Ishikawa (cell line): ENCODE measurements around the gene EXOC4.

Source experiments
- CREB1 ChIP-seq: IDR thresholded peaks from 2 replicates; pipeline ENCODE4 v1.6.1; 2012; ENCODE audit warnings: low read depth
- FOXM1 ChIP-seq: IDR thresholded peaks from 2 replicates; pipeline ENCODE4 v1.6.1; 2012; ENCODE audit warnings: low read depth, borderline replicate concordance
- MAX ChIP-seq: IDR thresholded peaks from 2 replicates; pipeline ENCODE4 v1.6.1; 2012
- NFIC ChIP-seq: IDR thresholded peaks from 2 replicates; pipeline ENCODE4 v1.6.1; 2012
- RAD21 ChIP-seq: IDR thresholded peaks from 2 replicates; pipeline ENCODE4 v1.6.1; 2012; ENCODE audit warnings: low read depth
- TAF1 ChIP-seq: IDR thresholded peaks from 2 replicates; pipeline ENCODE4 v1.6.1; 2012; ENCODE audit warnings: low read depth, mild to moderate bottlenecking
- TEAD4 ChIP-seq: IDR thresholded peaks from 2 replicates; pipeline ENCODE4 v1.6.1; 2012
- ZBTB7A ChIP-seq: IDR thresholded peaks from 2 replicates; pipeline ENCODE4 v1.6.1; 2012; ENCODE audit warnings: low read depth

- TF ChIP-seq RAD21 = no peak
- no peak for TF ChIP-seq TEAD4
- no peak for TF ChIP-seq ZBTB7A
- no peak for TF ChIP-seq CREB1
- no peak for TF ChIP-seq MAX
- TF ChIP-seq NFIC = no peak
- no peak for TF ChIP-seq FOXM1
- no peak for TF ChIP-seq TAF1
Measured at GRCh38 chr7:133315332-133316040, 62.6 kb downstream of the EXOC4 start.
